GM18505 (cell line): ENCODE measurements around the gene CLN6.

Source experiments
- ATAC-seq: cut with Tn5 transposase; IDR thresholded peaks from one replicate; pipeline ENCODE4 v1.9.1; 2021; ENCODE audit not compliant: unreplicated experiment
- POLR2A ChIP-seq: IDR thresholded peaks from 4 replicates; pipeline ENCODE4 v1.6.1; 2011; ENCODE audit warnings: borderline replicate concordance; ENCODE audit not compliant: insufficient read depth, insufficient read length; ENCODE audit errors: extremely low read depth

Gene CLN6

GRCh38 chr15:68210821-68211655 lies 18.5 kb downstream of the CLN6 start:
- no peak for ATAC-seq
- no peak for TF ChIP-seq POLR2A

- no peak for TF ChIP-seq POLR2A
- no peak for ATAC-seq
Observed at GRCh38 chr15:68210409-68210756, 19.1 kb downstream of the CLN6 start.

- no peak for ATAC-seq
- no peak for TF ChIP-seq POLR2A
Observed at GRCh38 chr15:68209735-68210408, 19.7 kb downstream of the CLN6 start.

- ATAC-seq, result no peak
- no peak for TF ChIP-seq POLR2A
Observed at GRCh38 chr15:68209272-68209671, 20.3 kb downstream of the CLN6 start.

- TF ChIP-seq POLR2A, result no peak
- no peak for ATAC-seq
Observed at GRCh38 chr15:68208636-68209240, 20.8 kb downstream of the CLN6 start.

- no peak for TF ChIP-seq POLR2A
- no peak for ATAC-seq
Observed at GRCh38 chr15:68208136-68208535, 21.4 kb downstream of the CLN6 start.

- no peak for TF ChIP-seq POLR2A
- ATAC-seq, result no peak
Observed at GRCh38 chr15:68207176-68207935, 22.2 kb downstream of the CLN6 start.

- ATAC-seq, result no peak
- TF ChIP-seq POLR2A, result no peak
Observed at GRCh38 chr15:68206711-68207151, 22.8 kb downstream of the CLN6 start.

- no peak for TF ChIP-seq POLR2A
- no peak for ATAC-seq
Observed at GRCh38 chr15:68205954-68206539, 23.5 kb downstream of the CLN6 start.

GRCh38 chr15:68205558-68205944 lies 24.0 kb downstream of the CLN6 start:
- no peak for TF ChIP-seq POLR2A
- ATAC-seq, result no peak

- no peak for ATAC-seq
- TF ChIP-seq POLR2A, result no peak
Observed at GRCh38 chr15:68204776-68205557, 24.6 kb downstream of the CLN6 start, which contains the start of gene CALML4. CALML4 (minus strand) TSS chr15:68205332; CDS start chr15:68205247, 85 bp downstream.

- ATAC-seq, result no peak
- no peak for TF ChIP-seq POLR2A
Observed at GRCh38 chr15:68204361-68204760, 25.2 kb downstream of the CLN6 start.
